Gastrocnemius medialis (tissue), 4 donors: Measurements from ENCODE around the gene KCNQ4.

Source experiments
- CTCF ChIP-seq, 5 experiments: fragments of 450-650 bp in 3 of 5; fragments of 200-600 bp in 2 of 5; sonication (generic) in 2 of 5; IDR thresholded peaks in 4 of 5; conservative IDR thresholded peaks in 1 of 5; 1 replicate in 4 of 5; 2 replicates in 1 of 5; pipeline ENCODE4 v1.5.1; 2016 to 2019; ENCODE audit warnings: antibody characterized with exemption in 5 of 5, mild to moderate bottlenecking in 3 of 5, moderate library complexity in 3 of 5
- POLR2A ChIP-seq, 2 donors: fragments of 450-650 bp; IDR thresholded peaks; one replicate each; pipeline ENCODE4 v1.6.1; 2017; ENCODE audit warnings: antibody characterized with exemption in 2 of 2, mild to moderate bottlenecking in 2 of 2, moderate library complexity in 2 of 2

DNA sequence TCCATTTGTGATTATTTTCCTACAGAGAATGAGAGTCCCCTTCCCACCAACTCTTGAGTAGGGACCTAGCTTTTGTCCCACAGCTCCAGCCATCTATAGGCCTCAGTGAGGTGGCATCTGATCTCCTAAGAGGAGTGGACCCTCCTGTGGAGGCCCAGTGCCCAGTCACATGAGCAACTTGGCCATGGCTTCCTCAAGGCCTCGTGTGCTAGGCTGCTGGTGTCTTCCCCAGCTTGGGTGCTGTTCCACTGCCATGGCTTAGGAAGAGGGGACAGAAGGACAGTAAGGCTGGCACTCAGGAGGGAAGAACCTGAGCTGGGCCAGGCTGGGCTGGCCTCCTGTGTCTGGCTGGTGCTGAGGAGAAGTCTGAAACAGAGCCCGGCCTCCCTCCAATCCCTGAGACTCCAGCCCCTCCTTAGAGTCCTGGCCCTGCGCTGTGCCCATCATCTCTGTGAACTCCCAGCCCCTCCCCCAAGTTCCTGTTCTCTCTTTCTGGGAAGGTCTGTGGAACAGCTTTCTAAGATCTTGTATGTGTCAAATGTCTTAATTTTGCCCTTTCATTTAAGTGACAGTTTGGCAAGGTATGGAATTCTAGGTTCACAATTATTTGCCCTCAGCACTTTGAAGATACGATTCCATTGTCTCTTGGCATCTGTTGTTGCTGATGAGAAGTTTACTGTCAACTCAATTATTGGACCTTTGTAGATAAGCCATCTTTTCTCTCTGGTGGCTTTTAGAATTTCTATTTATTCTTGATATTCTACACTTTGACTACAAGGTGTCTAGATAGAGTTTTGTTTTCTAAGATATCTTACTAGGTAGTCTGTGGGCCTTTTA is 7.1 kb upstream of the KCNQ4 start:
- TF ChIP-seq CTCF (IDR thresholded peaks at IDR 0.05 in 4 of 5, conservative IDR thresholded peaks at IDR 0.05 in 1 of 5) (no peak), POLR2A (IDR thresholded peaks at IDR 0.05) (no peak)
